Measurements from ENCODE around the gene LIPT2.
A peak's percentile ranks its signal among the peaks of the same experiment; 100 is the strongest.

LIPT2 gene

DNA sequence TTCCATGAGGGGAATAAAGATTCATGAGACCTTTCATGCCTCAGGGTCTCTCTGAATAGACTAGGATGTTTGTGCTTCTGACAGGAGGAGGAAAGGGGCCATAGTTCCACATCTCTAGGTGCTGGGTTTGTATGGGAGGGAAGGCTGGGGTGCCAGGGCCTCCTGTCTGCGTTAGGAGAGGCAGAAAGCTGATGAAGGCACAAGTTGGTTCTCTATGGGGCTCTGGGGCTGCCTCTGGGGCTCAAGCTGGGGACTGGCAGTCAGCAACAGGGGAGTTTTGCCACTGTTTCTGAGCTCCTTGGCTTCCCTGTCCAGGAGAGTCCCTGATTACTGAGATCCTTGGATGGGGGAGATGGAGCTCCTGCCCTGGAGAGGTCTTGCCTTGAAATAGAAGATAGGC is 30.3 kb downstream of the LIPT2 start:
- DNase-seq = no peak

DNA sequence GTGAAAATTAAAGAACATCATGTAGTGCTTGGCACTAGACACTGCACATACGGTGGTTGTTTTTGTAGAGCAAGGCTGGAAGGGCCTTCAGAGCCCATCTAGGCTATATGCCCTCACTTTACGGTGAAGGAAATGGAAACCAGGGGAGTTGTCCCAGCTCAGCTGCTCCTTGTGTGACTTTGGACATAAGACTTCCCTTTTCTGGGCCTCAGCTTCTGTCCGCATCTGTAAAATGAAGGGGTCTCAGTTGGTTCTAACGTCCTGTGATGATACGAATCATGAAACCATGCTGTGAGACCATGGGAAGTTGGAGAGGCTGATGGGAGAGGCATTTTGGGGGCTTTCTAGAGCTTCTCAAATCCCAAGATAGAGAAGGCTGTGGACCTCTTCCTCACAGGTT is 30.9 kb downstream of the LIPT2 start:
- DNase-seq = no peak

DNA sequence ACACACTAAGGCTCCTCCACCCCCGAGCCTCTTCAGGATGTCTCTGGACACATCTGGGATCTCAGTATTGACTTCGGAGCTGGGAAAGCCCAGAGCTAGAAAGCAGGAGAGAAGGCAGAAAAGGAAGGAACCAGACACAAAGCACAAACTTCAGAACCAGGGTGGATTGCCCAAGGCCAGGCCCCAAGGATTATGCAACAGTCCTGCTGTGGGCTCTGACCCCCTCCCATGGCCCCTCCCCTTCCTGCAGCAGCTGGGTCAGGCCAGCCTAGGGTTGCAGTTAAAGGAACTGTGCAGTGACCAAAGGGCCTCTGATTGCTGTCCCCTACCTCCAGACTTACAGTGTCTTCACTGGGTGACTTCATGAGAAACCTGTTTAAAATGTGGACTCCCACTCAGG is 31.5 kb downstream of the LIPT2 start:
- peak; percentile 82 to 87 for DNase-seq

DNA sequence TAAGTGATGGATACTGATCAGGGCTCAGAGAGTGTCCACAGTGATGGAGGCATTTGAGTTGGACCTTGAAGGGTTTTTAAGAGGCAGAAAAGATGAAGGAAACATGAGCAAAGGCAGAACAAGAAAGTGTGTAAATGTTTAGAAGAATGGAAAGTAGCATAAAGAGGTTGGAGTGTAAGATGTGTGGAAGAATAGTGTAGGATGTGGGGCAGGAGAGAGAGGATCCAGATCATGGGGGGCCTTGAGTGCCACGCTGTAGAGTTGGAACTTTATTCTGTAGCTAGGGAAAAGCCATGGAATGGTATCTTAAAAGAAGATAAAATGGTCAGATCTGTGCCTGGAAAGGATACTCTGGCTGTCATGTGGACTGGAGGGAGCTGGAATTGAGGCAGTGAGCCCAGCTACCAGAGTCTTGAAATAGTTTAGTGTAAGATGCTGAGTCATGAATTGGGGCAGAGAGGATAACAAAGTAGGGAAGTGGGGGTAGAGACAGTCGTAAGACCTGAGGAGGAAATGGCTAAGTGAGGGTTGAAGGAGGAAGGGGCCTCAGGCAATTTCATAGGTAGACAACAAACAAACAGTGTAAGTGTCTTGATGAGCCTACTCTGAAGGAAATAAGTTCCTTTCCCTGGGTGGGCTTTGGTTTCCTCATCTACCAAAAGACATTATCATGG is 32.9 kb downstream of the LIPT2 start:
- peak; percentile 61 to 70 for DNase-seq

DNA sequence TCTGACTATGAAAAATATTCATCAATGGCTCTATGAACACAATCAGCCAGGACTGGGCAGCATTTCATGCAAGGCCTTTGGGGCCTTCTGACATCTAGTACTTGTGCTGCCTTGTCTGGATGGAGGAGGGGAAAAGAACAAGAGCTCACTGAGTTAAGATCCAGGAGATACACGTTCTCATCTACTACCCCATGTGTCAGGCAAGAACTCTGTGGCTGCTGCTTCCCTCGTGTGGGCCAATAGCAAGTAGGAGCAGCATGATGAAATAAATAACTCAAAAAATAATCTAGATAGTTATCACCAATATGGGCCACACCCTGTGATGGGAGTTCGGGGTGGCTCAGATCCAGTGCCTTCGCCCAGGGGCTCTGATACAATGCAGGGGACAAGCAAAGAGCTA is 33.5 kb downstream of the LIPT2 start:
- DNase-seq = no peak

DNA sequence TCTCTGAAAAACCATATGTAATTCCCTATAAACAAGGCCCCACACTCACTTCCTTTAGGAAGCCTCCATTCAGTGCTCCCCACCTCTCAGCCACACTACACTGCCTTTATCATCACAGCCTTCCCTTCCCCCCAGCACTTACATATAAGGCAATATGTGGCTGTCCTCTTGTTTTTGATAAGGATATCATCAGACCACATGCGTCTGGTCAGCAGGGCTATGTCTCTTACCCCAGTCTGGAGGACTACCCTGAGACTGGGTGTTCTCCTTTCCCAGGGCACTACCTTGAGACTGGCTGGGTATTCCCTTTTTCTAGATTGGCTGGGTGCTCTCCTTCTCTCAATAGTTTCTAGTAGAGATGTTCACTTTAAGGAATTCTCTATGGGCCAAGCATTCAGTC is 33.9 kb downstream of the LIPT2 start:
- no peak for DNase-seq

DNA sequence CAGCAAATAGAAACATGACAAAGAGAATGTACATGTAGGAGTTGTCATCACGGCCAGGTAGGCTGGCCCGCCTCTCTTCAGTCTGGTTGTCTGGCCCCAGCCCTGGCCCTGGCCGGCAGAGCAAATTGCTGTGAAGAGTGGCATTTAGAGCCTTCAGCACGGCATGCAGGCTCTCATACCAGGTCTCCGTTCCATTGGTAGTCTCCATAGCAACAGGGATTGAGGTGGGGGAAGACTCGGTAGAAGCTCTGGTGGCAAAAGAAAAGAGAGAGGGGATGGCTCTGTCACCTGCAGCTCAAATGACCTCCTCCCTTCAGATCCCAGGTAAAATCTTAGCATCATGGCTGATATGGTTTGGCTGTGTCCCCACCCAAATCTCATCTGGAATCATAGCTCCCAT is 36.2 kb downstream of the LIPT2 start:
- no peak for DNase-seq

DNA sequence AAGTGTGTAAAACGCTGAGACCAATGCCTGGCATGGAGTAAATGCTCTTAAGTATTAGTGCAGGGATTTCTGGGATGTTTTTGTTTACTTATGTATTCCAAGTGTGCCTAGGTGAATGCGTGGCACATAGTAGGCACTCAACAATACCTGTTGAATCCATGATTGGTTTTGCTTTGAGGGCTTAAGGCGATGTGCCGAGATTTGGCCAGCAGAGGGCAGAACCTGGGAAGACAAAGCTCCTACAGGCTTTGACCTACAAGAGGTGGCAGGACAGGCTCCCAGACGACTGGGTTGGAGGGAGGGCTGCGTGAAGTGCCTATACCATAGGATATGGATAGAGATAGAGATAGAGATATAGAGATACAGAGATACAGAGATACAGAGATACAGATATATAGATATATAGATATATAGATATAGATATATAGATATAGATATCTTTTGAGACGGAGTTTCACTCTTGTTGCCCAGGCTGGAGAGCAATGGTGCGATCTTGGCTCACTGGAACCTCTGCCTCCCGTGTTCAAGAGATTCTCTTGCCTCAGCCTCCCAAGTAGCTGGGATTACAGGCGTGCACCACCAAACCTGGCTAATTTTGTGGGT is 40.0 kb downstream of the LIPT2 start:
- peak; percentile 45 to 82 for DNase-seq

DNA sequence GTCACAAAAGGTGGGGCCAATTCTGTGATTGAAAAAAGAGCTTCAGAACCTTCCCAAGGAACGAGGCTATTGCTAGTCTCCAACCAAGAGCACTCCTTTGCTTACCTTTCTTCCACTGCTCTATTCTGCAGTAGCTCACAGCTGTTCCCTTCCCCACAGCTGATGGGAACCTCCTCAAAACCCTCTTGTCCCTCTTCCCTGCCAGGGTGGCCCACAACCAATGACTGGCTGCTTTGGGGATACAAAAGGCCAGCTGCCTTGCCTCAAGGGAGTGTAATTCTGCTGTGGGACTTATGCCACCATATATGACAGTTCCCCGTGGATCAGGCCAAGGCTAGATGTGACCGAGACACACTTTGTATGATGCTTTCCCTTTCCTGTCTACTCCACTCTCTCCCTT is 41.2 kb downstream of the LIPT2 start:
- DNase-seq = no peak

DNA sequence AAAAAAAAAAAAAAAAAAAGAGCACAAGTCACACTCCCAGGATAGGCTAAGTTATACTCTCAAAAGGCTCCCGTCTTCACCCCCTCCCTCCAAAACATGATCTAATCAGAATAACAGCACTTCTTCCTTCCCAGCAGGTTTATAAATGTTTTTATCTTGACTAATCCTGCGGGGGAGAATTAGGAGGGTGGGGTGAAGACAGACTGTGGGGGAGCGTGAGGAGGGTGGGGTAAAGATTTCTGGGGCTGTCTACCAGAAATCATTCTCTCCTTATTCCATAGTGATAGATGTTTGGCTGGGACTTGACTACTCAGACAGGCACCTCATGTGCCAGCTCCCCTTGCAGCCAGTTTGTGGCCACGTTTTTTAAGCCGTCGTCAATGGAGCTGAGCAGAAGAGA is 43.2 kb downstream of the LIPT2 start:
- no peak for DNase-seq

DNA sequence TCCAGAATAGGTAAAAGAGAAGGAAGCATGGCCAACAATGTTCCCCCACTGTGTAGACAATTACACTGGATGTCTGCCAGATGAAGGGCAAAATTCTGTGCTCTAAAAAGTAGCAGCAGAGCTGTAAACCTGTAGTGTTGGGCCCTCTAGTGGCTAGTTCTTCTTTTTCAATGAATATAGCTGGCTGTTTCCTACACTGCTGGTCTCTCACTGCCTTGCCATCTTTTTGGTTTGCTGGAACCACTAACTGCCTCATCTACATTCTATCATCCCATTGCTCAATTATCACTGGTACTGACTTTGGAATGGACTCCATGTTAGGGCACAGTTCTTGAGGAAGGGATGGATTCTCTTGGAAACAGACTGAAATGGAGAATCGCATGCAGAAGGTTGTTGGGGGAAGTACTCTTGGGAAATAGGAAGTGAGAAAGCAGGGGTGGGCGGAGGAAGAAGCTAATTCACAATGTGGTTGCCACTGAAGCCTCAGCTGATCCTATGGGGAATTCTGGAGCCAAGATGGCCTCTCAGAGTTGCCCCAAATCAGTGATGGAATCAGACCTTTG is 44.1 kb downstream of the LIPT2 start:
- DNase-seq = peak; percentile 91 to 92

DNA sequence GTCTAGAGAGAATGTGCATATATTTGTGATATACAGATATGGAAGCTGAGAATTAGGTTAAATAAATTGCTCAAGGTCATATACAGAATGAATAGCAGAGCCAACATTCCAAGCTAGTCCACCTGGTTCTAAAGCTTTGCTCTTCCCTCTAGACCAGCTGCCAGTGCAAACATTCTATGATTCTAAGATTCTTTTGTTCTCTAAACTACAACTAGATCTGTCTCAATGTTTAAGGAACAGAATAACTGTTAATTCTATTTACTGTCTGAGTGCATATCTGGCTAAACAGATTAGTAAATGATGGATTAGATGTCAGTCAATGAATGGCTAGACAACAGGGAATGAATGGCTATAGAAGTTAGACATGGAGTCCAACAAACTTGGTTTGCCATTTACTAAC is 45.8 kb downstream of the LIPT2 start:
- no peak for DNase-seq

DNA sequence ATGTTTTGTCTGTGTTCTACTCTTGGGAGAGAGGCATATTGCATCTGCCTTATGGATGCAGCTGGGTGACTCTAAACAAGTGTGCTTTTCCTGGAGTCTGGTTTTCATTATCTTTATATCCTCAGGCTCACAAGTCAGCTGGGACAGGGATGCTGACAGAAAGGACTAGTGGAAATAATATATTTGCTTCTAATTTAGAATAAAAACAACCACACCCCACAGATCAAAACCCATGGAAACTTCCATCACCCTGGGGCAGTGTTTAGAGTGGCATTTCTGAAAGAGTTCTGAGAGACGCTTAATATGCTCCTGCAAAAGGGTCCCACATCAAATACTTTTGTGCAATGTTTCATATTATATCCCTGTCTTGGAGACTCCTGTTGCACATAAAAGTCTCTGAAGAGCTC is 47.0 kb downstream of the LIPT2 start:
- DNase-seq = no peak

DNA sequence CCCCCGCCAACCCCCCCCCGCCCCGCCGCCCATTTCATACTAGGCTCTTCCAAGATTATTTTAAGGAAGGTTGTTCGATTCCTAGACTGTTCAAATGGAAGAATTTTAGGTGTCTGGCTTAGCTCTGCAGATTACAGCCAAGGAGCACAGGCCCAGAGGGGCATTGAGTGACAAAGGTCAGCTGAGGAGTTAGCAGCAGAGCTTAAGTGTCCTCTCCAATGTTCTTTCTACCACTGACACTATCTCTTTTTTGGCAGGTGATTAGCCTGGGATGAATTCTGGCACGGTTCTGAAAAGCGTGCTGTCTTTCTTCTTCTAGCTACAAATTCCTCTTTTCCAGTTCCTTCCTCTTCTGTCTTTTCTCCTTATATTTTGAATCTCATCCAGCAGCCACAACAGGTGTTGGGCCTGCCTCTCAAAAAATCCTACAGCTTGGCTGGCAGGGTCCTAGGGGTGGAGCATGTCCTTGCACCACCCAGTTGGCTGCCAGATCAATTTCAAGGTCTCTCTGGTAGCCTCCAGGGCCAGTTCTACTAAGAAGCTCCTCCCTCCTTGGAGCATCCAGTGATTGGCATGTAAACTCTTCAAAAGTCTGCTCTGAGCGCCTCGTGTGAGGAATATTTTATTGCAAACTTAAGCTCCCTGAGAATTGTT is 49.2 kb downstream of the LIPT2 start:
- DNase-seq = no peak

DNA sequence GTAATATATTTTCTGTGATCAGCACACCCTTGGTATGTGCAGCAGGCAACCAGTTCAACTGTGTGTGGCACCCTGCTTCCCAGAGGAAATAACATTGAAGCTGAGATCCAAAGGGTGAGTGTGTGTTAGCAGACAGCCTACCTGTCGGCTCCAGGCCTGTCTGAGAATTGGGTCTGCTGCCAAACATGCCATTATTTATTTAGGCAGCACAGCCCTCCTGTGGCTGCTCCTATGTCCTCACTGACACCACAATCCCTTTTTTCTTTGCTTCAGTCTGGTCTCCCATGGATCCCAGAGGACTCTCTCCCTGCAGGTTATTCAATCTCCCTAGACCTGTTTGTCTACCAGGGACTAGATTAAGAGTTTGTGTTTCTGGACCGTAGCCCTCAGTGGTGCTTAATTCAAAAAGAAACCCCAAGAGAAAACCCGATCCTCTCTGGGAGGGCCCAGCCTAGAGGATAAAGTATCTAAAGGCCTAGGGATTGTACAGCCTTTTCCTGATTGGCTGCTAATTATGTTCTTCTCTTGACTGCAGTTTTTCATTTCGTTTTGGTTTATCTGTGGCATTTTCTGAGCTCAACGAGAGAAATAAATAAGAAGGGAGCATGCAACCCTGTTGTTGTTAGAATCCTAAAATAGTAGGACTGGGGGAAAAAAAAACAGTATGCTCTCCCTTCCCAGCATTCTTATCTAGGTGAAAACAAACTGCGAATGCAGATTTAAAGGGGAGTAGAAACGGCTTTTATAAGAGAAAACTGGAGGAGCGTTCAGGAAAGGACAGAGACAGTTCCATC is 50.3 kb downstream of the LIPT2 start:
- DNase-seq = no peak

DNA sequence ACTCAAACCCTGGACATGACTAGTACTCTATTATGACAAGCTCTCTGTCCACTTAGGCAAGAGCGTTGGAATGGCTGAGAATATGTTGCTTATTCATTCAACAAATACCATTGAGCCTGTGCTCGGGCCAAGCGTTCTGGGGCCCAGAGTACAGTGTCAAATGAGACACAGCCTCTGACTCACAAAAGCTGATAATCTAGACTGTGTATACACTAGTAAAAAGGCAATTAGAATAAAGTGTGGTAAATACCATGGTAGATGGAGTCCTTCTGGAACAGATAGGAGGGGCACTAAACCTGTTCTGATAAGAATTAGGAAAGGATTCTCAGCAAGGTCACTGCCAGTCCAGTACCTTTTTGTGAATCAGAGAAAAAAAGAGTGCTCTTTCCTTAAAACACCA is 50.9 kb downstream of the LIPT2 start:
- no peak for DNase-seq
